Measurements from ENCODE around the gene RTL1. TPM values are rescaled to one million over a fixed set of nuclear protein-coding genes. Genes with fewer than 3 reads are reported as not detected.

The RTL1 gene
- total and polyA plus RNA-seq, 2 of the 8 experiments (the other 6 are each of a cell fraction or from before 2014, with no cell fraction given), result not detected

DNA sequence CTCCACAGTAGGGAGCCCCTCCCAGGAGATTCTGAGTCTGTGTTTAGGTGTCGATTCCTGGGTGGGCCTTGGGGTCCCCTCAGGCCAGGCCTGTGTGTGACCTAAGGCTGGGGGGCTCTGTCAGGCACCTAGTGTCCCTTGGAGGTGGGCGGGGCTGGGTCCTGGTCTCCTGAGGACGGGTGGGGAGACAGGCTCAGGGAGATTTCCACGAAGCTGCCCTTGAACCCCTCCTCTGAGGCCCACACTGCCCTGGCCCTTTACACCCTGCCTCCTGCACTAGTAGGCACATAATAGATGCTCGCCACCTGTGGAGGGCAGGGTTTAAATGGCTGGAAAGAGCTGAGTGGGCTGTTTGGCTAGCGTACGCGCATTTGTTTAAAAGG, 44.7 kb downstream of the RTL1 start (continued):
- TF ChIP-seq, protein P1, sequence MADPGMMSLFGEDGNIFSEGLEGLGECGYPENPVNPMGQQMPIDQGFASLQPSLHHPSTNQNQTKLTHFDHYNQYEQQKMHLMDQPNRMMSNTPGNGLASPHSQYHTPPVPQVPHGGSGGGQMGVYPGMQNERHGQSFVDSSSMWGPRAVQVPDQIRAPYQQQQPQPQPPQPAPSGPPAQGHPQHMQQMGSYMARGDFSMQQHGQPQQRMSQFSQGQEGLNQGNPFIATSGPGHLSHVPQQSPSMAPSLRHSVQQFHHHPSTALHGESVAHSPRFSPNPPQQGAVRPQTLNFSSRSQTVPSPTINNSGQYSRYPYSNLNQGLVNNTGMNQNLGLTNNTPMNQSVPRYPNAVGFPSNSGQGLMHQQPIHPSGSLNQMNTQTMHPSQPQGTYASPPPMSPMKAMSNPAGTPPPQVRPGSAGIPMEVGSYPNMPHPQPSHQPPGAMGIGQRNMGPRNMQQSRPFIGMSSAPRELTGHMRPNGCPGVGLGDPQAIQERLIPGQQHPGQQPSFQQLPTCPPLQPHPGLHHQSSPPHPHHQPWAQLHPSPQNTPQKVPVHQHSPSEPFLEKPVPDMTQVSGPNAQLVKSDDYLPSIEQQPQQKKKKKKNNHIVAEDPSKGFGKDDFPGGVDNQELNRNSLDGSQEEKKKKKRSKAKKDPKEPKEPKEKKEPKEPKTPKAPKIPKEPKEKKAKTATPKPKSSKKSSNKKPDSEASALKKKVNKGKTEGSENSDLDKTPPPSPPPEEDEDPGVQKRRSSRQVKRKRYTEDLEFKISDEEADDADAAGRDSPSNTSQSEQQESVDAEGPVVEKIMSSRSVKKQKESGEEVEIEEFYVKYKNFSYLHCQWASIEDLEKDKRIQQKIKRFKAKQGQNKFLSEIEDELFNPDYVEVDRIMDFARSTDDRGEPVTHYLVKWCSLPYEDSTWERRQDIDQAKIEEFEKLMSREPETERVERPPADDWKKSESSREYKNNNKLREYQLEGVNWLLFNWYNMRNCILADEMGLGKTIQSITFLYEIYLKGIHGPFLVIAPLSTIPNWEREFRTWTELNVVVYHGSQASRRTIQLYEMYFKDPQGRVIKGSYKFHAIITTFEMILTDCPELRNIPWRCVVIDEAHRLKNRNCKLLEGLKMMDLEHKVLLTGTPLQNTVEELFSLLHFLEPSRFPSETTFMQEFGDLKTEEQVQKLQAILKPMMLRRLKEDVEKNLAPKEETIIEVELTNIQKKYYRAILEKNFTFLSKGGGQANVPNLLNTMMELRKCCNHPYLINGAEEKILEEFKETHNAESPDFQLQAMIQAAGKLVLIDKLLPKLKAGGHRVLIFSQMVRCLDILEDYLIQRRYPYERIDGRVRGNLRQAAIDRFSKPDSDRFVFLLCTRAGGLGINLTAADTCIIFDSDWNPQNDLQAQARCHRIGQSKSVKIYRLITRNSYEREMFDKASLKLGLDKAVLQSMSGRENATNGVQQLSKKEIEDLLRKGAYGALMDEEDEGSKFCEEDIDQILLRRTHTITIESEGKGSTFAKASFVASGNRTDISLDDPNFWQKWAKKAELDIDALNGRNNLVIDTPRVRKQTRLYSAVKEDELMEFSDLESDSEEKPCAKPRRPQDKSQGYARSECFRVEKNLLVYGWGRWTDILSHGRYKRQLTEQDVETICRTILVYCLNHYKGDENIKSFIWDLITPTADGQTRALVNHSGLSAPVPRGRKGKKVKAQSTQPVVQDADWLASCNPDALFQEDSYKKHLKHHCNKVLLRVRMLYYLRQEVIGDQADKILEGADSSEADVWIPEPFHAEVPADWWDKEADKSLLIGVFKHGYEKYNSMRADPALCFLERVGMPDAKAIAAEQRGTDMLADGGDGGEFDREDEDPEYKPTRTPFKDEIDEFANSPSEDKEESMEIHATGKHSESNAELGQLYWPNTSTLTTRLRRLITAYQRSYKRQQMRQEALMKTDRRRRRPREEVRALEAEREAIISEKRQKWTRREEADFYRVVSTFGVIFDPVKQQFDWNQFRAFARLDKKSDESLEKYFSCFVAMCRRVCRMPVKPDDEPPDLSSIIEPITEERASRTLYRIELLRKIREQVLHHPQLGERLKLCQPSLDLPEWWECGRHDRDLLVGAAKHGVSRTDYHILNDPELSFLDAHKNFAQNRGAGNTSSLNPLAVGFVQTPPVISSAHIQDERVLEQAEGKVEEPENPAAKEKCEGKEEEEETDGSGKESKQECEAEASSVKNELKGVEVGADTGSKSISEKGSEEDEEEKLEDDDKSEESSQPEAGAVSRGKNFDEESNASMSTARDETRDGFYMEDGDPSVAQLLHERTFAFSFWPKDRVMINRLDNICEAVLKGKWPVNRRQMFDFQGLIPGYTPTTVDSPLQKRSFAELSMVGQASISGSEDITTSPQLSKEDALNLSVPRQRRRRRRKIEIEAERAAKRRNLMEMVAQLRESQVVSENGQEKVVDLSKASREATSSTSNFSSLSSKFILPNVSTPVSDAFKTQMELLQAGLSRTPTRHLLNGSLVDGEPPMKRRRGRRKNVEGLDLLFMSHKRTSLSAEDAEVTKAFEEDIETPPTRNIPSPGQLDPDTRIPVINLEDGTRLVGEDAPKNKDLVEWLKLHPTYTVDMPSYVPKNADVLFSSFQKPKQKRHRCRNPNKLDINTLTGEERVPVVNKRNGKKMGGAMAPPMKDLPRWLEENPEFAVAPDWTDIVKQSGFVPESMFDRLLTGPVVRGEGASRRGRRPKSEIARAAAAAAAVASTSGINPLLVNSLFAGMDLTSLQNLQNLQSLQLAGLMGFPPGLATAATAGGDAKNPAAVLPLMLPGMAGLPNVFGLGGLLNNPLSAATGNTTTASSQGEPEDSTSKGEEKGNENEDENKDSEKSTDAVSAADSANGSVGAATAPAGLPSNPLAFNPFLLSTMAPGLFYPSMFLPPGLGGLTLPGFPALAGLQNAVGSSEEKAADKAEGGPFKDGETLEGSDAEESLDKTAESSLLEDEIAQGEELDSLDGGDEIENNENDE (IDR thresholded peaks at IDR 0.05; ENCODE audit: insufficient replicate concordance, low read length), result no peak

All from H1 (cell line).